ENCODE data around the gene DYNC1H1.
"Not testable (repeated sequence)": the region's sequence is repeated elsewhere in the genome, so short reads cannot be mapped to it uniquely, and the experiment has no call there.

DNA sequence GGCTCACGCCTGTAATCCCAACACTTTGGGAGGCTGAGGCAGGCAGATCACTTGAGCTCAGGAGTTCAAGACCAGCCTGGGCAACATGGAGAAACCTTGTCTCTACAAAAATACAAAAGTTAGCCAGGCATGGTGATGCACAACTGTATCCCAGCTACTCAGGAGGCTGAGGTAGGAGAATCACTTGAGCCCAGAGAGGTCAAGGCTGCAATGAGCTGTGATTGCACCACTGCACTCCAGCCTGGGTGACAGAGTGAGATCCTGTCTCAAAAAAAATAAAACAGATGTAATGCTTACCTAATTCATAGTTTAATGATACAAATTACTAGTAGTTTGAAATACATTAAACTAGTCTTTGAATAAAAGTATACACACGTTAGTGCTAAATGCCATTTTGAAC, 7.1 kb downstream of the DYNC1H1 start:
- TF ChIP-seq, protein P1, sequence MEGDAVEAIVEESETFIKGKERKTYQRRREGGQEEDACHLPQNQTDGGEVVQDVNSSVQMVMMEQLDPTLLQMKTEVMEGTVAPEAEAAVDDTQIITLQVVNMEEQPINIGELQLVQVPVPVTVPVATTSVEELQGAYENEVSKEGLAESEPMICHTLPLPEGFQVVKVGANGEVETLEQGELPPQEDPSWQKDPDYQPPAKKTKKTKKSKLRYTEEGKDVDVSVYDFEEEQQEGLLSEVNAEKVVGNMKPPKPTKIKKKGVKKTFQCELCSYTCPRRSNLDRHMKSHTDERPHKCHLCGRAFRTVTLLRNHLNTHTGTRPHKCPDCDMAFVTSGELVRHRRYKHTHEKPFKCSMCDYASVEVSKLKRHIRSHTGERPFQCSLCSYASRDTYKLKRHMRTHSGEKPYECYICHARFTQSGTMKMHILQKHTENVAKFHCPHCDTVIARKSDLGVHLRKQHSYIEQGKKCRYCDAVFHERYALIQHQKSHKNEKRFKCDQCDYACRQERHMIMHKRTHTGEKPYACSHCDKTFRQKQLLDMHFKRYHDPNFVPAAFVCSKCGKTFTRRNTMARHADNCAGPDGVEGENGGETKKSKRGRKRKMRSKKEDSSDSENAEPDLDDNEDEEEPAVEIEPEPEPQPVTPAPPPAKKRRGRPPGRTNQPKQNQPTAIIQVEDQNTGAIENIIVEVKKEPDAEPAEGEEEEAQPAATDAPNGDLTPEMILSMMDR (IDR thresholded peaks at IDR 0.05 in 4 of 5, conservative IDR thresholded peaks at IDR 0.05 in 1 of 5), result not testable (repeated sequence)
- TF ChIP-seq POLR2A (IDR thresholded peaks at IDR 0.05), result not testable (repeated sequence)
